Stimulated activated naive CD4-positive, alpha-beta T cell treated with Interleukin-2 at 50 U/mL for 16 hours (primary cell): ENCODE measurements around the gene GLO1.

ENCODE experiments used
- DNase-seq: peaks from one replicate; lab custom pipeline; 2025; lab: John Stamatoyannopoulos, UW

The GLO1 gene

GRCh38 chr6:38671885-38672467 is 31.0 kb downstream of the GLO1 start:
- no peak for DNase-seq

- DNase-seq = no peak
Measured at GRCh38 chr6:38658418-38659167, 44.4 kb downstream of the GLO1 start.

- DNase-seq = no peak
Measured at GRCh38 chr6:38656896-38657295, 46.0 kb downstream of the GLO1 start.

- DNase-seq = no peak
Measured at GRCh38 chr6:38654263-38654662, 48.7 kb downstream of the GLO1 start.

- DNase-seq = no peak
Measured at GRCh38 chr6:38651121-38651784, 51.7 kb downstream of the GLO1 start.

- no peak for DNase-seq
Measured at GRCh38 chr6:38650207-38650752, 52.7 kb downstream of the GLO1 start.

GRCh38 chr6:38649744-38650143 is 53.2 kb downstream of the GLO1 start:
- DNase-seq = no peak

- no peak for DNase-seq
Measured at GRCh38 chr6:38648629-38649028, 54.3 kb downstream of the GLO1 start.

- no peak for DNase-seq
Measured at GRCh38 chr6:38646166-38646878, 56.6 kb downstream of the GLO1 start.

GRCh38 chr6:38644951-38645350 is 58.0 kb downstream of the GLO1 start:
- DNase-seq = no peak

- no peak for DNase-seq
Measured at GRCh38 chr6:38640216-38640909, 62.6 kb downstream of the GLO1 start.

- peak; percentile 76 for DNase-seq
Measured at GRCh38 chr6:38639498-38640215, 63.3 kb downstream of the GLO1 start, which contains the start of gene BTBD9. Gene BTBD9 (minus strand): TSS chr6:38639929.

GRCh38 chr6:38638941-38639497 is 63.9 kb downstream of the GLO1 start:
- peak; percentile 71 for DNase-seq

GRCh38 chr6:38637756-38638155 is 65.2 kb downstream of the GLO1 start:
- DNase-seq = no peak

GRCh38 chr6:38636027-38636426 is 66.9 kb downstream of the GLO1 start:
- no peak for DNase-seq

- no peak for DNase-seq
Measured at GRCh38 chr6:38634518-38634917, 68.4 kb downstream of the GLO1 start.

GRCh38 chr6:38632490-38632889 is 70.5 kb downstream of the GLO1 start:
- no peak for DNase-seq

- DNase-seq = no peak
Measured at GRCh38 chr6:38631186-38631783, 71.7 kb downstream of the GLO1 start.
